DOHH2 (cell line): Measurements from ENCODE around the gene ESCO1.

Experiments
- H3F3A ChIP-seq: fragments of 200-600 bp; sonication (generic), shearing (Covaris generic); 2 replicates; pipeline ENCODE4 v1.6.0; 2016; ENCODE audit warnings: antibody characterized with exemption, mild to moderate bottlenecking; ENCODE audit not compliant: control insufficient read depth, insufficient read depth
- H3K27ac ChIP-seq: fragments of 200-600 bp; sonication (generic); 2 replicates; pipeline ENCODE4 v1.5.1; 2014; ENCODE audit warnings: low read depth, mild to moderate bottlenecking, low read length, moderate library complexity
- H3K27me3 ChIP-seq: fragments of 200-600 bp; sonication (generic); 2 replicates; pipeline ENCODE4 v1.6.1; 2014; ENCODE audit warnings: mild to moderate bottlenecking, low read length, mixed read lengths; ENCODE audit not compliant: control insufficient read depth
- H3K36me3 ChIP-seq: fragments of 200-600 bp; sonication (generic); 2 replicates; pipeline ENCODE4 v1.6.1; 2014; ENCODE audit warnings: mild to moderate bottlenecking, low read length, moderate library complexity, mixed read lengths; ENCODE audit not compliant: control insufficient read depth
- H3K4me1 ChIP-seq: fragments of 200-600 bp; sonication (generic); 2 replicates; pipeline ENCODE4 v1.6.1; 2014; ENCODE audit warnings: mild to moderate bottlenecking, low read length, mixed read lengths; ENCODE audit not compliant: control insufficient read depth
- H3K4me2 ChIP-seq: fragments of 200-600 bp; sonication (generic); 2 replicates; pipeline ENCODE4 v1.6.0; 2014; ENCODE audit warnings: mild to moderate bottlenecking, low read length, moderate library complexity
- H3K4me3 ChIP-seq: fragments of 200-600 bp; sonication (generic); 2 replicates; pipeline ENCODE4 v1.5.1; 2014; ENCODE audit warnings: mild to moderate bottlenecking, low read length, mixed read lengths
- H3K79me2 ChIP-seq: fragments of 200-600 bp; sonication (generic); 2 replicates; pipeline ENCODE4 v1.6.1; 2014; ENCODE audit warnings: mild to moderate bottlenecking, low read length, mixed read lengths; ENCODE audit not compliant: control insufficient read depth
- H3K9me2 ChIP-seq: fragments of 200-600 bp; sonication (generic); replicated peaks from 2 replicates; pipeline ENCODE4 v1.6.1; 2014; ENCODE audit warnings: mild to moderate bottlenecking, low read length, mixed read lengths; ENCODE audit not compliant: control insufficient read depth
- H3K9me3 ChIP-seq: fragments of 200-600 bp; sonication (generic); 2 replicates; pipeline ENCODE4 v1.6.1; 2014; ENCODE audit warnings: antibody characterized with exemption, low read length, mixed read lengths; ENCODE audit not compliant: control insufficient read depth, insufficient read depth
- H4K20me1 ChIP-seq: fragments of 200-600 bp; sonication (generic); 2 replicates; pipeline ENCODE4 v1.6.0; 2014; ENCODE audit warnings: low read depth, mild to moderate bottlenecking, antibody characterized with exemption, low read length, moderate library complexity; ENCODE audit not compliant: control insufficient read depth, insufficient read depth
- EZH2phosphoT487 ChIP-seq: fragments of 200-600 bp; sonication (generic); IDR thresholded peaks from 2 replicates; pipeline ENCODE4 v1.6.1; 2017; ENCODE audit warnings: borderline replicate concordance, mild to moderate bottlenecking, antibody characterized with exemption, low read length, moderate library complexity, mixed read lengths
- TF ChIP-seq, protein P1 (sequence below): fragments of 200-600 bp; sonication (generic); IDR thresholded peaks from one replicate; pipeline ENCODE4 v1.5.1; 2014; ENCODE audit warnings: antibody characterized with exemption, mild to moderate bottlenecking, low read depth, low read length; ENCODE audit not compliant: poor library complexity, severe bottlenecking

Gene ESCO1

DNA sequence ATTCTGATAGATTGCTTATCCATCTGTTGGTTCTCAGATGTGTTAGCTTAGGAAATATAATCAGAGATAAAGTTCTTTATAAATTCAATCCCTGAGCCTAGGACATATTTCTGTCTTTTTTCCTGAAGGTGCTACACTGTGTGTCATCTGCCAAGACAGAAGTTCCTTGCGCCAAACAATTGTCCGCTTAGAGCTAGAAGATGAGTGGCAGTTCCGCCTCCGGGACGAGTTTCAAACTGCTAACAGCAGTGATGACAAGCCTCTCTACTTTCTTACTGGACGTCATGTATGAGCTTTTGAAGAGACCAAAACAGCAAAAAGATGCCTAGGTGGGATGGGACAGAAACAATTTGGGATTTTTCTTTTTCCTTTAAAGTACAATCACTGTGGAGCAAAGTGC, 78.0 kb downstream of the ESCO1 start:
- no peak overlapping the region for H3K4me2 ChIP-seq
- no peak overlapping the region for H3K4me3 ChIP-seq
- 0 out of 2 replicates have a peak, but pooled peaks cover 4% of the 10 kb centered on the region for H3F3A ChIP-seq
- H3K9me3 ChIP-seq: no peaks in the 10 kb centered on the region
- H3K36me3 ChIP-seq: peaks cover 35% of the 10 kb centered on the region
- no peaks in the 10 kb centered on the region for H3K27me3 ChIP-seq
- no peaks in the 10 kb centered on the region for H3K9me2 ChIP-seq
- H3K79me2 ChIP-seq: no peaks in the 10 kb centered on the region
- no peaks in the 10 kb centered on the region for H3K4me1 ChIP-seq
- TF ChIP-seq, protein P1, sequence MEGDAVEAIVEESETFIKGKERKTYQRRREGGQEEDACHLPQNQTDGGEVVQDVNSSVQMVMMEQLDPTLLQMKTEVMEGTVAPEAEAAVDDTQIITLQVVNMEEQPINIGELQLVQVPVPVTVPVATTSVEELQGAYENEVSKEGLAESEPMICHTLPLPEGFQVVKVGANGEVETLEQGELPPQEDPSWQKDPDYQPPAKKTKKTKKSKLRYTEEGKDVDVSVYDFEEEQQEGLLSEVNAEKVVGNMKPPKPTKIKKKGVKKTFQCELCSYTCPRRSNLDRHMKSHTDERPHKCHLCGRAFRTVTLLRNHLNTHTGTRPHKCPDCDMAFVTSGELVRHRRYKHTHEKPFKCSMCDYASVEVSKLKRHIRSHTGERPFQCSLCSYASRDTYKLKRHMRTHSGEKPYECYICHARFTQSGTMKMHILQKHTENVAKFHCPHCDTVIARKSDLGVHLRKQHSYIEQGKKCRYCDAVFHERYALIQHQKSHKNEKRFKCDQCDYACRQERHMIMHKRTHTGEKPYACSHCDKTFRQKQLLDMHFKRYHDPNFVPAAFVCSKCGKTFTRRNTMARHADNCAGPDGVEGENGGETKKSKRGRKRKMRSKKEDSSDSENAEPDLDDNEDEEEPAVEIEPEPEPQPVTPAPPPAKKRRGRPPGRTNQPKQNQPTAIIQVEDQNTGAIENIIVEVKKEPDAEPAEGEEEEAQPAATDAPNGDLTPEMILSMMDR: no peak
- no peak for TF ChIP-seq EZH2phosphoT487
- H4K20me1 ChIP-seq: no peaks in the 10 kb centered on the region
- no peak overlapping the region for H3K27ac ChIP-seq

DNA sequence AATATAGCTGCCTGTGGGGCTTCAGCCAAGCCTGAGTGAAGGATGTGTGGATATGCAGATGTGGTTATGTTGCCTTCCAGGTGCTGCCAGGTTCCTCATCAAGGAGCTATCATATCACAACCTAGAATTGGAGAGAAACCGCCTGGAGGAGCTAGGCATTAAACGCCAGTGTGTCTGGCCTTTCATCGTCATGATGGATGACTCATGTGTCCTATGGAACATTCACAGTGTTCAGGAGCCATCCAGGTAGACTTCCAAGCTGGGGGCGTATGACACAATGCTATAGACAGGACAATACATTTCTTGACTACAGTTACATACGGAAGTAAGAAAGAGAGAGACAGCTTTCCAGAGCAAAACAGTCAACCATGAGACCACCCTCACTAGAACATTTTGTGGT, 86.8 kb downstream of the ESCO1 start:
- Histone ChIP-seq H3K36me3 (no peaks in the 10 kb centered on the region), H3K4me3 (no peak overlapping the region), H3K79me2 (no peaks in the 10 kb centered on the region), H3K9me3 (no peaks in the 10 kb centered on the region), H3K4me2 (no peak overlapping the region), H3K4me1 (no peaks in the 10 kb centered on the region), H3K9me2 (no peaks in the 10 kb centered on the region), H3F3A (no peaks in the 10 kb centered on the region), H4K20me1 (no peaks in the 10 kb centered on the region), H3K27me3 (no peaks in the 10 kb centered on the region), H3K27ac (no peak overlapping the region)
- TF ChIP-seq, protein P1: no peak
- TF ChIP-seq EZH2phosphoT487: no peak

DNA sequence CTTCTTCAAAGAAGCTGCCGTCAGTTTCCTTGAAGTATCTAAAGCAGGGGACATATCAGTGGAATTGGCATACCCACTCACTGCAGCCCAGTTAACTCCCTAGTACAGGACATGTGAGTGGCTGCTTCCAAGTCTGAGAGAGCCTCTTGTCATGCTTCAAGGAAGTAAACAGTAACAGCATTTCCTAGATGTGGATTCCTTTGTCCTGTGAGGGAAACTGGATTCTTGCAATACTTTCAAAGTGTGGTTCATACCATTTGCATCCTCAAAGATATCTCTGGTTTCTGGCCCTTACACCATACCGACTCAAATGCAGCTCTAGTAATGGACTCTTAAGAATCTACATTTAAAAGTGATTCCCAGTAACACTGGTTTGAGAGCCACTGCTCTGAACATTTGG, 87.2 kb downstream of the ESCO1 start:
- TF ChIP-seq, protein P1: no peak
- no peak for TF ChIP-seq EZH2phosphoT487
- H4K20me1 ChIP-seq: no peaks in the 10 kb centered on the region

DNA sequence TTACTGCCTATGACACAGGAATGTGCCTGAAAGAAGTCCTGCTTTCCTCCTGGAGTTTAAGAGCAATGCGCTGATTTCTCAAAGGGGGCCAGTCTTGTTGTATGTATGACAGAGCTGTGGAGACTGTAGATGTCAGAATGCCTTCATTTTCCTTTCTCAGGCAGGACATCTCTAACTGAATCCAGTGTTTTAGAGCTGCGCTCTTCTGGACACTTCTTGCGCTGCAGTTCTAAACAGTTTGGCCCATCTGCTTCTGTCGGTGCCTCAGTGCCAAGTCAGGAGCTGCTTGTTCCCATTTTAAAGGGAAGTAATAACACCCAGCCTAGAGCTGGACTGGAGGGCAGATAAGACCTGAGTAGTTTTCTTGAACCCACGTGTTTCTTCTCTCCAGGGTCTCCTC, 91.4 kb downstream of the ESCO1 start:
- H3K4me2 ChIP-seq: no peak overlapping the region
- H3K9me2 ChIP-seq: no peaks in the 10 kb centered on the region
- H3F3A ChIP-seq: no peaks in the 10 kb centered on the region
- no peaks in the 10 kb centered on the region for H3K27me3 ChIP-seq
- H4K20me1 ChIP-seq: no peaks in the 10 kb centered on the region
- TF ChIP-seq, protein P1: no peak
- TF ChIP-seq EZH2phosphoT487: no peak
- H3K79me2 ChIP-seq: no peaks in the 10 kb centered on the region
- H3K4me3 ChIP-seq: no peak overlapping the region
- H3K4me1 ChIP-seq: no peaks in the 10 kb centered on the region
- no peaks in the 10 kb centered on the region for H3K9me3 ChIP-seq
- no peaks in the 10 kb centered on the region for H3K36me3 ChIP-seq
- no peak overlapping the region for H3K27ac ChIP-seq

More for the DNA sequence above, 87.2 kb downstream of the ESCO1 start:
- Histone ChIP-seq H3K79me2 (no peaks in the 10 kb centered on the region), H3K27me3 (no peaks in the 10 kb centered on the region), H3K9me3 (no peaks in the 10 kb centered on the region), H3K36me3 (no peaks in the 10 kb centered on the region), H3F3A (no peaks in the 10 kb centered on the region), H3K4me1 (no peaks in the 10 kb centered on the region), H3K4me3 (no peak overlapping the region), H3K4me2 (no peak overlapping the region), H3K27ac (no peak overlapping the region), H3K9me2 (no peaks in the 10 kb centered on the region)
